Mammary epithelial cell (primary cell): ENCODE measurements around the gene NDUFV2.

ENCODE experiments used
- EZH2 ChIP-seq: IDR thresholded peaks from 2 replicates; pipeline ENCODE4 v1.6.1; 2012; ENCODE audit warnings: low read length, inconsistent platforms, borderline replicate concordance
- TF ChIP-seq, protein P1 (sequence below), 2 donors: IDR thresholded peaks in 1 of 2; conservative IDR thresholded peaks in 1 of 2; 2 replicates each; pipeline ENCODE4 v1.5.1; 2011 to 2012; ENCODE audit warnings: inconsistent platforms in 2 of 2, low read length in 2 of 2, mild to moderate bottlenecking in 2 of 2, control low read depth in 1 of 2, low read depth in 1 of 2; ENCODE audit not compliant: insufficient read depth in 1 of 2; ENCODE audit errors: extremely low read depth in 1 of 2

DNA sequence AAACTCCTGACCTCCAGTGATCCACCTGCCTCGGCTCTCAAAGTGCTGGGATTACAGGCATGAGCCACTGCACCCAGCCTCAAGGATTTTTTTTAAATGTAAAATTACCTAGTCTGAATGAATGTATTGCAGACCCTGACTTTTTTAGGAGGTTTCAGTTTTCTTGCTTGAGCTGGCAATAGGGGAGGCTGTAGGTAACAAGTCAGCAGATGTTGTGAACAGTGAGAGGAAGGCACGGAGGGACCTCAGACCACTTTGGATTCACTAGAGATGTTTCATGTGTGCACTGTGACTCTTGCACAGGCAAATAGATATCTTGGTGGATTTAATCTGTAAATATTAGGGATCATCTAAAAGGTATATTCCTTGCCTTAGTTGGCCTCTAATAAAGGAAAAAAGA lies 6.4 kb downstream of the NDUFV2 start:
- TF ChIP-seq, protein P1, sequence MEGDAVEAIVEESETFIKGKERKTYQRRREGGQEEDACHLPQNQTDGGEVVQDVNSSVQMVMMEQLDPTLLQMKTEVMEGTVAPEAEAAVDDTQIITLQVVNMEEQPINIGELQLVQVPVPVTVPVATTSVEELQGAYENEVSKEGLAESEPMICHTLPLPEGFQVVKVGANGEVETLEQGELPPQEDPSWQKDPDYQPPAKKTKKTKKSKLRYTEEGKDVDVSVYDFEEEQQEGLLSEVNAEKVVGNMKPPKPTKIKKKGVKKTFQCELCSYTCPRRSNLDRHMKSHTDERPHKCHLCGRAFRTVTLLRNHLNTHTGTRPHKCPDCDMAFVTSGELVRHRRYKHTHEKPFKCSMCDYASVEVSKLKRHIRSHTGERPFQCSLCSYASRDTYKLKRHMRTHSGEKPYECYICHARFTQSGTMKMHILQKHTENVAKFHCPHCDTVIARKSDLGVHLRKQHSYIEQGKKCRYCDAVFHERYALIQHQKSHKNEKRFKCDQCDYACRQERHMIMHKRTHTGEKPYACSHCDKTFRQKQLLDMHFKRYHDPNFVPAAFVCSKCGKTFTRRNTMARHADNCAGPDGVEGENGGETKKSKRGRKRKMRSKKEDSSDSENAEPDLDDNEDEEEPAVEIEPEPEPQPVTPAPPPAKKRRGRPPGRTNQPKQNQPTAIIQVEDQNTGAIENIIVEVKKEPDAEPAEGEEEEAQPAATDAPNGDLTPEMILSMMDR (conservative IDR thresholded peaks at IDR 0.05 in 1 of 2, IDR thresholded peaks at IDR 0.05 in 1 of 2; ENCODE audit: extremely low read depth in 1 of 2, insufficient read depth in 1 of 2, low read depth in 1 of 2, low read length in 2 of 2), result no peak
- TF ChIP-seq EZH2, result no peak
